Erythroblast (primary cell): ENCODE results near the gene STARD3.
"Not testable (repeated sequence)": the region's sequence is repeated elsewhere in the genome, so short reads cannot be mapped to it uniquely, and the experiment has no call there.

ENCODE experiments used
- GATA1 ChIP-seq: IDR thresholded peaks from 2 replicates; pipeline ENCODE4 v1.6.1; 2011; ENCODE audit warnings: low read depth, mild to moderate bottlenecking, control low read depth, low read length, moderate library complexity
- POLR2A ChIP-seq: IDR thresholded peaks from 2 replicates; pipeline ENCODE4 v1.6.1; 2011; ENCODE audit warnings: mild to moderate bottlenecking, low read length

DNA sequence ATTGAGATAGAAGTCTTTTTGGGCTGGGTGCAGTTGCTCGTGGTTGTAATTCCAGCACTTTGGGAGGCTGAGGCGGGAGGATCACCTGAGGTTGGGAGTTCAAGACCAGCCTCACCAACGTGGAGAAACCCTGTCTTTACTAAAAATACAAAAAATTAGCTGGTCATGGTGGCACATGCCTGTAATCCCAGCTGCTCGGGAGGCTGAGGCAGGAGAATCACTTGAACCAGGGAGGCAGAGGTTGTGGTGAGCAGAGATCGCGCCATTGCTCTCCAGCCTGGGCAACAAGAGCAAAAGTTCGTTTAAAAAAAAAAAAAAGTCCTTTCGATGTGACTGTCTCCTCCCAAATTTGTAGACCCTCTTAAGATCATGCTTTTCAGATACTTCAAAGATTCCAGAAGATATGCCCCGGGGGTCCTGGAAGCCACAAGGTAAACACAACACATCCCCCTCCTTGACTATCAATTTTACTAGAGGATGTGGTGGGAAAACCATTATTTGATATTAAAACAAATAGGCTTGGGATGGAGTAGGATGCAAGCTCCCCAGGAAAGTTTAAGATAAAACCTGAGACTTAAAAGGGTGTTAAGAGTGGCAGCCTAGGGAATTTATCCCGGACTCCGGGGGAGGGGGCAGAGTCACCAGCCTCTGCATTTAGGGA lies 62.3 kb downstream of the STARD3 start:
- TF ChIP-seq POLR2A, GATA1: not testable (repeated sequence)
